WTC11 (cell line): Measurements from ENCODE around the gene LENEP. TPM values are rescaled to one million over a fixed set of nuclear protein-coding genes. Genes with fewer than 3 reads are reported as not detected.

Source experiments
- ATAC-seq: fragments of 200-7000 bp; cut with Tn5 transposase; 2 replicates; pipeline ENCODE4 v1.10.0; 2021; ENCODE audit warnings: mild to moderate bottlenecking, moderate library complexity
- CTCF ChIA-PET: fragments of 300-600 bp; sonication (Branson Sonifier 250); formaldehyde crosslinking; loops from one replicate; lab custom pipeline; 2021; ENCODE audit warnings: antibody characterized with exemption; lab: Charles Lee
- POLR2A ChIA-PET: fragments of 350-600 bp; sonication (Branson Sonifier 250); formaldehyde crosslinking; loops from one replicate; lab custom pipeline; 2021; ENCODE audit warnings: antibody characterized with exemption; lab: Charles Lee
- DNase-seq: peaks from one replicate; pipeline ENCODE4 v3.0.0; 2021; ENCODE audit warnings: low spot score
- H3K27ac Mint-ChIP-seq: 2 replicates; pipeline ENCODE4 v1.8.0; 2021; ENCODE audit warnings: mixed read lengths
- H3K27me3 Mint-ChIP-seq: 2 replicates; pipeline ENCODE4 v1.8.0; 2021; ENCODE audit warnings: low read depth, mild to moderate bottlenecking, moderate library complexity, mixed read lengths
- H3K36me3 Mint-ChIP-seq: 2 replicates; pipeline ENCODE4 v1.8.0; 2021; ENCODE audit warnings: mixed read lengths
- H3K4me1 Mint-ChIP-seq: 2 replicates; pipeline ENCODE4 v1.8.0; 2022; ENCODE audit warnings: mixed read lengths
- H3K4me3 Mint-ChIP-seq: 2 replicates; pipeline ENCODE4 v1.8.0; 2021; ENCODE audit warnings: mild to moderate bottlenecking, moderate library complexity, mixed read lengths
- H3K9me3 Mint-ChIP-seq: 2 replicates; pipeline ENCODE4 v1.8.0; 2021; ENCODE audit warnings: mixed read lengths
- AFF4 ChIP-seq: sonication (generic); formaldehyde crosslinking; IDR thresholded peaks from 2 replicates; pipeline ENCODE4 v1.8.1; 2023; ENCODE audit warnings: mild to moderate bottlenecking, missing genetic modification reagents, borderline replicate concordance
- AR ChIP-seq: fragments of 250-450 bp; sonication (Bioruptor Pico); IDR thresholded peaks from 2 replicates; pipeline ENCODE4 v1.9.0; 2021; ENCODE audit warnings: mild to moderate bottlenecking
- CBFB ChIP-seq: sonication (generic); formaldehyde crosslinking; IDR thresholded peaks from 2 replicates; pipeline ENCODE4 v1.8.1; 2022; ENCODE audit warnings: mild to moderate bottlenecking, low read depth, missing genetic modification reagents
- CDX4 ChIP-seq: fragments of 250-450 bp; sonication (Bioruptor Pico); IDR thresholded peaks from 2 replicates; pipeline ENCODE4 v1.9.0; 2021; ENCODE audit warnings: moderate library complexity, mild to moderate bottlenecking, inconsistent platforms, borderline replicate concordance
- CREM ChIP-seq: sonication (generic); formaldehyde crosslinking; IDR thresholded peaks from 2 replicates; pipeline ENCODE4 v1.8.1; 2022; ENCODE audit warnings: mild to moderate bottlenecking, missing genetic modification reagents, moderate library complexity
- E2F4 ChIP-seq: sonication (generic); formaldehyde crosslinking; IDR thresholded peaks from 2 replicates; pipeline ENCODE4 v1.8.1; 2022; ENCODE audit warnings: low read depth, mild to moderate bottlenecking, moderate library complexity, missing genetic modification reagents, borderline replicate concordance
- ESRRA ChIP-seq: sonication (generic); formaldehyde crosslinking; IDR thresholded peaks from 2 replicates; pipeline ENCODE4 v1.8.1; 2022; ENCODE audit warnings: mild to moderate bottlenecking, missing genetic modification reagents, borderline replicate concordance
- FOXJ3 ChIP-seq: sonication (generic); formaldehyde crosslinking; IDR thresholded peaks from 2 replicates; pipeline ENCODE4 v1.9.0; 2021; ENCODE audit warnings: missing genetic modification reagents, mild to moderate bottlenecking, borderline replicate concordance
- GRHL2 ChIP-seq: fragments of 250-450 bp; sonication (Bioruptor Pico); IDR thresholded peaks from 2 replicates; pipeline ENCODE4 v1.8.0; 2022; ENCODE audit warnings: mild to moderate bottlenecking, moderate library complexity; ENCODE audit not compliant: insufficient replicate concordance, severe bottlenecking
- IRF1 ChIP-seq: sonication (generic); formaldehyde crosslinking; IDR thresholded peaks from 2 replicates; pipeline ENCODE4 v1.8.0; 2023; ENCODE audit warnings: missing genetic modification reagents
- IRF2 ChIP-seq: sonication (generic); formaldehyde crosslinking; IDR thresholded peaks from 2 replicates; pipeline ENCODE4 v1.8.0; 2022; ENCODE audit warnings: low read depth, missing genetic modification reagents, borderline replicate concordance
- MYBL2 ChIP-seq: sonication (generic); formaldehyde crosslinking; IDR thresholded peaks from 2 replicates; pipeline ENCODE4 v1.8.1; 2023; ENCODE audit warnings: mild to moderate bottlenecking, moderate library complexity, missing genetic modification reagents
- NFYB ChIP-seq: sonication (generic); formaldehyde crosslinking; conservative IDR thresholded peaks from 2 replicates; pipeline ENCODE4 v1.8.0; 2022; ENCODE audit warnings: low read depth, missing genetic modification reagents
- NR2C2 ChIP-seq: sonication (generic); formaldehyde crosslinking; IDR thresholded peaks from 2 replicates; pipeline ENCODE4 v1.8.0; 2022; ENCODE audit warnings: mild to moderate bottlenecking, missing genetic modification reagents
- PRRX2 ChIP-seq: fragments of 250-450 bp; sonication (Bioruptor Pico); IDR thresholded peaks from 2 replicates; pipeline ENCODE4 v1.8.0; 2021; ENCODE audit warnings: mild to moderate bottlenecking
- TEAD4 ChIP-seq: sonication (generic); formaldehyde crosslinking; IDR thresholded peaks from 2 replicates; pipeline ENCODE4 v1.8.0; 2022; ENCODE audit warnings: mild to moderate bottlenecking, missing genetic modification reagents
- USF1 ChIP-seq: sonication (generic); formaldehyde crosslinking; IDR thresholded peaks from 2 replicates; pipeline ENCODE4 v1.8.0; 2022; ENCODE audit warnings: mild to moderate bottlenecking, missing genetic modification reagents
- ZMAT4 ChIP-seq: fragments of 250-450 bp; sonication (Bioruptor Pico); IDR thresholded peaks from 2 replicates; pipeline ENCODE4 v1.9.0; 2021; ENCODE audit warnings: mild to moderate bottlenecking
- ZNF396 ChIP-seq: fragments of 250-450 bp; sonication (Bioruptor Pico); IDR thresholded peaks from 2 replicates; pipeline ENCODE4 v1.8.0; 2021; ENCODE audit warnings: mild to moderate bottlenecking, moderate library complexity, borderline replicate concordance
- total RNA-seq: library from RNA; stranded (reverse); gene quantifications from 3 replicates; pipeline ENCODE4 v1.2.3, GENCODE V29; 2021

The LENEP gene
- total RNA-seq, 1 experiment from 2014 or later = 1.2 TPM

- no peaks in the 10 kb centered on the region; the same call in 1 of the 2 replicates for H3K4me1 Mint-ChIP-seq
- no peaks in the 10 kb centered on the region for H3K36me3 Mint-ChIP-seq
- ChIA-PET CTCF (interaction anchor here (1.5 to 5.5 kb wide), 3 partner anchors 12 to 46 kb away, joined by 6 to 27 read pairs (median 20); partner anchors contain the start of gene ADAM15), POLR2A (no interaction called here)
- H3K27me3 Mint-ChIP-seq = peaks cover 10% of the 10 kb centered on the region
- H3K27ac Mint-ChIP-seq = no peak overlapping the region
- DNase-seq (no peak), ATAC-seq (no peak)
- H3K4me3 Mint-ChIP-seq = no peak overlapping the region
- no peak for TF ChIP-seq AR
- TF ChIP-seq E2F4 (CRISPR knock-in tag) = no peak
- no peak for TF ChIP-seq CREM (CRISPR knock-in tag)
- no peak for TF ChIP-seq IRF2
- no peak for TF ChIP-seq MYBL2 (CRISPR knock-in tag)
- TF ChIP-seq GRHL2 (CRISPR knock-in tag) = no peak
- no peak for TF ChIP-seq IRF1 (CRISPR knock-in tag)
- TF ChIP-seq ZMAT4 (CRISPR knock-in tag) = no peak
- no peak for TF ChIP-seq ZNF396 (CRISPR knock-in tag)
- no peak for TF ChIP-seq FOXJ3 (CRISPR knock-in tag)
- no peak for TF ChIP-seq CDX4 (CRISPR knock-in tag)
- no peak for TF ChIP-seq PRRX2 (CRISPR knock-in tag)
- no peak for TF ChIP-seq NR2C2 (CRISPR knock-in tag)
- no peak for TF ChIP-seq CBFB (CRISPR knock-in tag)
- no peak for TF ChIP-seq USF1 (CRISPR knock-in tag)
- no peak for TF ChIP-seq NFYB
- H3K9me3 Mint-ChIP-seq = no peaks in the 10 kb centered on the region
Measured at GRCh38 chr1:155038602-155039307, 45.4 kb downstream of the LENEP start.

DNA sequence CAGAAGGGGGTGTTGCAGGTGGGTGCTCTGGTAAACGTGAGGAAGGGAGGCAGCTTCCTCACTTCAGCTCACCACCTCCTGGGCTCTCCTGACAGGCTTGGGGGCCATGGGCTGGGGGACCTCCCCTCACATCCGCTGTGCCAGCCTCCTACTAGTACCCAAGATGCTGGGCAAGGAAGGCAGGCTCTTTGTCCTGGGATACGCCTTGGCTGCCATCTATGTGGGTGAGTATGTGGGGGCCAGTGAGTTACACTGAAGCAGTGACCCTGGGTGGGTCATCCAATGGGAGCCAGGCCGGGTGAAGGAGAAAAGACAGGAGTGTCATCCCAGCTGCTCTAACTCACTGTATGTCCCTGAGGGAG lies 45.9 kb downstream of the LENEP start:
- Mint-ChIP-seq H3K27ac (no peak overlapping the region), H3K27me3 (peaks cover 10% of the 10 kb centered on the region), H3K4me1 (peaks cover 2% of the 10 kb centered on the region), H3K4me3 (no peak overlapping the region), H3K9me3 (no peaks in the 10 kb centered on the region), H3K36me3 (no peaks in the 10 kb centered on the region)
- DNase-seq (no peak), ATAC-seq (no peak)
- CTCF ChIA-PET = interaction anchor here (1.5 to 5.5 kb wide), 4 partner anchors 12 to 46 kb away, joined by 6 to 27 read pairs (median 15); partner anchors contain the start of gene ADAM15
- POLR2A ChIA-PET = no interaction called here
- no peak for TF ChIP-seq TEAD4 (CRISPR knock-in tag)
- TF ChIP-seq ESRRA (CRISPR knock-in tag) = no peak
- TF ChIP-seq FOXJ3 (CRISPR knock-in tag) = no peak
- TF ChIP-seq AFF4 (CRISPR knock-in tag) = no peak
